Measurements from ENCODE around the gene CGA.

The CGA gene

DNA sequence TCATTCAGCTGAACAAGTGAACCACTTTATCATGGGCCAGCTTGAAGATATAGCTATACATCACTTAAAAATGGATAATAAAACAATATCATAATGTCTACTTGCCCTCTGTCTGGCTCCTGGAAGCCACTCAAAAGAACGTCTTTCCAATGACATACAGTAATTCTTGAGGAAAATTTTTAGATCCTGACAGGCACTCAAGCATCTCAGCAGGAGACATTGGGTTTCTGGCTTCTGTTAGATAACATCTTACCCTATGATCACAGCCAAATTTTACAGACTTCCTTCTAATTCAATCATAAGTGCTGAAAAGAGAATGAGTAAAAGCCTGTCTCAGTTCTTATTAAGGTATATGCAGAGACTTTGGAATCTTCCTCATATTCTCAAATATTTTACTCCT is 330 bp downstream of the CGA start:
- in situ Hi-C loops (cut with MboI; ENCODE audit: low pct_unique_long_range_greater_than_20kb, low sequenced_read_pairs, unreplicated experiment), result no loop called here
- TF ChIP-seq CTCF (IDR thresholded peaks at IDR 0.05; ENCODE audit: extremely low read depth, insufficient read depth, missing control alignments), result no peak
- DNase-seq (ENCODE audit: low spot score), result no peak

GRCh38 chr6:87093651-87094050 is 1.3 kb downstream of the CGA start:
- in situ Hi-C loops (cut with MboI; ENCODE audit: low pct_unique_long_range_greater_than_20kb, low sequenced_read_pairs, unreplicated experiment), result no loop called here
- no peak for DNase-seq (ENCODE audit: low spot score)
- no peak for TF ChIP-seq CTCF (IDR thresholded peaks at IDR 0.05; ENCODE audit: extremely low read depth, insufficient read depth, missing control alignments)

- DNase-seq (ENCODE audit: low spot score), result no peak
- in situ Hi-C loops (cut with MboI; ENCODE audit: low pct_unique_long_range_greater_than_20kb, low sequenced_read_pairs, unreplicated experiment), result no loop called here
- TF ChIP-seq CTCF (IDR thresholded peaks at IDR 0.05; ENCODE audit: extremely low read depth, insufficient read depth, missing control alignments), result no peak
Measured at GRCh38 chr6:87093199-87093598, 1.7 kb downstream of the CGA start.

- in situ Hi-C loops (cut with MboI; ENCODE audit: low pct_unique_long_range_greater_than_20kb, low sequenced_read_pairs, unreplicated experiment), result no loop called here
- DNase-seq (ENCODE audit: low spot score), result no peak
- no peak for TF ChIP-seq CTCF (IDR thresholded peaks at IDR 0.05; ENCODE audit: extremely low read depth, insufficient read depth, missing control alignments)
Measured at GRCh38 chr6:87092435-87092834, 2.5 kb downstream of the CGA start.

GRCh38 chr6:87089135-87089534 is 5.8 kb downstream of the CGA start:
- TF ChIP-seq CTCF (IDR thresholded peaks at IDR 0.05; ENCODE audit: extremely low read depth, insufficient read depth, missing control alignments), result no peak
- in situ Hi-C loops (cut with MboI; ENCODE audit: low pct_unique_long_range_greater_than_20kb, low sequenced_read_pairs, unreplicated experiment), result no loop called here
- DNase-seq (ENCODE audit: low spot score), result no peak

DNA sequence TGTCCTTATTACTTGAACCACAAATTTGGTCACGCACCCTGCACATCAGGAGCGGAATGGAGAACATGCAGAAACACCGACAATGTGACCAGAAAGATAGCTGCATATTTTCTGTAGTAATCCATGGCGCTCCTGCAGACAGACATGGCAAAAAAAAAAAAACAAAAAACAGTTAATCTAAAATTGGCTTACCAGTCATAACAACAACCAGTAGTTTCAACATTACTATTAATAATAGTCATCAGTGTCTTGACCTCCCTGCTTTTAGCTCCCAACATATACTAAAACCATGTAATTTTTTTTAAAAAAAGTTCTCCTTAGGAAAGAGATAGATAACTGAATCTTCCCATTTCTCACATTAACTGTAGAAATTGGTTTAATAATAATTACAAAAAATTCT is 6.8 kb downstream of the CGA start:
- in situ Hi-C loops (cut with MboI; ENCODE audit: low pct_unique_long_range_greater_than_20kb, low sequenced_read_pairs, unreplicated experiment), result no loop called here
- DNase-seq (ENCODE audit: low spot score), result no peak
- no peak for TF ChIP-seq CTCF (IDR thresholded peaks at IDR 0.05; ENCODE audit: extremely low read depth, insufficient read depth, missing control alignments)

- in situ Hi-C loops (cut with MboI; ENCODE audit: low pct_unique_long_range_greater_than_20kb, low sequenced_read_pairs, unreplicated experiment), result no loop called here
- TF ChIP-seq CTCF (IDR thresholded peaks at IDR 0.05; ENCODE audit: extremely low read depth, insufficient read depth, missing control alignments), result no peak
- no peak for DNase-seq (ENCODE audit: low spot score)
Measured at GRCh38 chr6:87082160-87082721, 12.7 kb downstream of the CGA start.
